CD4-positive, alpha-beta T cell treated with Interleukin-15 for 4 hours (primary cell): ENCODE results near the gene C4orf17.

Experiments used
- DNase-seq: peaks from one replicate; pipeline ENCODE4 v3.0.0-alpha.2; 2020; ENCODE audit warnings: low spot score

C4orf17 gene

GRCh38 chr4:99537674-99538073, 26.9 kb downstream of the C4orf17 start:
- no peak for DNase-seq

- DNase-seq, result no peak
Observed at GRCh38 chr4:99540277-99540939, 29.6 kb downstream of the C4orf17 start.

GRCh38 chr4:99552872-99553271, 42.1 kb downstream of the C4orf17 start:
- no peak for DNase-seq

GRCh38 chr4:99563310-99564186, 52.7 kb downstream of the C4orf17 start, which contains the start of gene TRMT10A:
TRMT10A (minus strand) TSS chr4:99564039; CDS start chr4:99559338, 4,701 bp downstream.
- DNase-seq, result peak; percentile 92

- DNase-seq, result no peak
Observed at GRCh38 chr4:99564921-99565320, 54.1 kb downstream of the C4orf17 start.

GRCh38 chr4:99571883-99572282, 61.1 kb downstream of the C4orf17 start:
- no peak for DNase-seq

DNA sequence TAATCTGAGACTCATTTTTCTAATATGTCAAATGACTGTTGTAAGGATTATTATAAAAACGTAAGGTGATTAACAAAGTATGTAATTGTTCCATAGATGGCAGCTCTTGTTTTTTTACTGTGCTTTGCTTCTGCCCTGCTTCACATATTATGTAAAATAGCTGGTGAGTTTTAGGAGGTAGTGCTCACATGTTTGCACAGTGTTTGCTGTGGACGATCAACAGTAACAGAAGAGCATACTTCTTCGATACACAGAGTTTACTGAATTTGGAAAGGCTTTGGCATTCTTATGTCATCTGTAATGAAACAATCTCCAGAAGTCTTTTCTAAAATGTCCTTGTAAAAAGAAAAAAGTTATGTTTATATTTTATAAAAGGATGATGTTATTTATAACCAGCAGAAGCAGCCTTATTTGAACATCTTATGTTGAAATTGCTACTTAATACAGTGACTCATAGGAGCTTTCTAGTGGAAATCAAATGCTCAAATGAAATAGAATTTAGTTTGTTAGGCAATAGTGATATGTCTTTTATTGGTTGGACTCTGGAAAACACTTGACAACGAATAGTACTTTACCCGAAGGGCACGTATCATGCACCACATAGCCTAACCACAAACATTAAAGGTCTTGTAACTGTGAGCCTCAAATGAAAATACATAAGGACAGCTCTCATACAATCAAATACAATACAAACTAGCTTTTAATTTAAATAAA, 61.9 kb downstream of the C4orf17 start:
- no peak for DNase-seq

- no peak for DNase-seq
Observed at GRCh38 chr4:99573735-99574368, 63.0 kb downstream of the C4orf17 start.

DNA sequence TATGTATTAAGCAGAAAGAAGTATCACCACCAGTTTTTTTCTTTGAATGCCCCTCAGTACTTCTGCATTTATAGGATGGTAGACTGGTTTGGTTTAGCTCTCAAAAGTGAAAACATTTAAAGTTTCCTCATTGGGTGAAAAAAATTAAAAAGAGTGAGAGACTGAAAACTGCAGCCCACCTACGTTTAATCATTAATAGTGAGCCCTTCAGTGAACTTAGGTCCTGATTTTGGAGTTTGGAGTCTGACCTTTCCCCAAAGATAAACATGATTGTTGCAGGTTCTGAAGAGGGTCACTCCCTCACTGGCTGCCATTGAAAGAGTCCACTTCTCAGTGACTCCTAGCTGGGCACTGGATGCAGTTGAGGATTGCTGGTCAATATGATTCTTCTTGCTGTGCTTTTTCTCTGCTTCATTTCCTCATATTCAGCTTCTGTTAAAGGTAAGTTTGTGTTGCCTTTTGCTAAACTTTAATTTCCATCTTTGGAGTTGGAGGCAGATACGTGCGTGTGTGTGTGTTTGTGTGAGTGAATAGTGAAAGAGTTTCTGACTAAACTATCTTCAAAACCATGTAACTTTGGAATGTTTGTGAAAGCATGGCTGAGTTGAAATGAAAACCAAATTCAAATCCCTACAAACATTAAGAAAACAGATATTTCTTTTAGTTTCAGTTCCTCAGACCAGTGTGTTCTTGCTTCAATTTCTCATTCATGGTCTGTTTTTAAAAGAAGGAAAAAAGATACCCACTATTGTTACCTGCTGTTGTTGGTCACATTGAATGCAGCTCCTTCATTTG, 63.9 kb downstream of the C4orf17 start, which contains the start of gene MTTP:
TSS of gene MTTP (plus strand) at position 295 of the 795 bp plus-strand sequence. CDS start at position 381, 86 bp downstream.
- DNase-seq, result no peak

DNA sequence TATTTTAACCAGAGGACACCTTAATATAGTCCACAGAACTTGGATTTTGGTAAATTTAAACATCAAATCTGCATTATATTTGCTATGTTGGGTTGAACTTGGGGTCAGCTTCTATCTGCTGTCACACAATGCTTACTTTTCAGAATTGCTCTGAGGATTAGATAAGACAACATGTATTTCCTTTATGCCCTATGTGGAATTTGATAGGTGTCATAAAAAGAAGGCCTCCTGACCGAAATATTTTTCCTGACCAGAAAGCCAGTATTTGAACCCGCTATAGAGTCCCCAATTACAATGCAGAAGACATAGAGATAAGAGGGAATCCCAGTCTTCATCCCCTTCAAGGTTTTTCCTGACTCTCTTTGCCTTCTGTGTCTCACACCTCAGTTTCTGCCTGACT, 67.9 kb downstream of the C4orf17 start:
- DNase-seq, result no peak

DNA sequence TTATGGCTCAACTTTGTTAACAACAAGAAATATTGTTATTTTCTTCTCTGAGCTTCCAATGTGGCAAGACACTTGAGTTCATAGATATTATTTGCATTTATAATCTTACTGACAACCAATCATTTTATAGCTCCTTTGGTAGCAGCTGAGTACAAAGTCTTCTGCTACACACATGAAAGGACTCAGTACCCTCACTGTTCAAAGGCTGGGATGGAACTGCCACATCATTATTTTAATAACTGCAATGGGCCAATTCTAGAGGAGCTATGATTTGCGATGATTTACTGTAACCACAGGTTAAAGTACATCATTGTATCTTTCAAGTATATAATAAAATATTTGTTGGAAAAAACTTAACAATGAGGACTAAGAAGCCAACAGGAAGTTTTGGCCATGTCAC, 74.7 kb downstream of the C4orf17 start:
- no peak for DNase-seq

GRCh38 chr4:99586322-99586721, 75.5 kb downstream of the C4orf17 start:
- no peak for DNase-seq

GRCh38 chr4:99586797-99587196, 76.0 kb downstream of the C4orf17 start:
- no peak for DNase-seq

GRCh38 chr4:99587309-99587708, 76.5 kb downstream of the C4orf17 start:
- DNase-seq, result no peak

- no peak for DNase-seq
Observed at GRCh38 chr4:99587803-99588202, 77.0 kb downstream of the C4orf17 start.

DNA sequence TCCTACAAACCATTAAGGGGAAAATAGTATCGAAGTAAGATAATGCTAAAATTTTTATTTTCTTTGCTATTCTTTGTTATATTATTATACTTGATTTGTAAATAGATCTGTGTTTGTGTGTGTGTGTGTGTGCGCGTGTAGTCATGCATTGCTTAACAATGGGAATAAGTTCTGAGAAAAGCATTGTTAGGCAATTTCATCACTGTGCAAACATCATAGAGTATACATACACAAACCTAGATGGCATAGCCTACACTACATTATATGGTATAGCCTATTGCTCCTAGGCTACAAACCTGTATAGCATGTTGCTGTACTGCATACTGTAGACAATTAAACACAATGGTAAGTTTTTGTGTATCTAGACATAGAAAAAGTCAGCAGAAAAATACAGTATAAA, 80.9 kb downstream of the C4orf17 start:
- DNase-seq, result no peak
